Stimulated activated CD4-positive, alpha-beta T cell treated with anti-CD3 and anti-CD28 coated beads, Interleukin-4, amount 100 ng/mL, for 48 hours (primary cell): ENCODE data around the gene ERN2.
"Not testable (repeated sequence)": the region's sequence is repeated elsewhere in the genome, so short reads cannot be mapped to it uniquely, and the experiment has no call there.

Experiments
- DNase-seq, 2 donors: peaks; one replicate each; pipeline ENCODE4 v3.0.0-alpha.2; 2020; ENCODE audit warnings: low read depth in 2 of 2

Gene ERN2

GRCh38 chr16:23712976-23713375 lies at the start of gene ERN2:
Gene ERN2, minus strand, starts transcription at chr16:23713222. Its CDS starts 35 bp downstream, at chr16:23713187.
- no peak for DNase-seq

GRCh38 chr16:23757937-23758619 lies 45.1 kb upstream of the ERN2 start:
- DNase-seq = no peak

- no peak for DNase-seq
These were observed 44.1 kb upstream of the ERN2 start for GRCh38 chr16:23757116-23757515.

GRCh38 chr16:23755484-23755809 lies 42.4 kb upstream of the ERN2 start:
- DNase-seq = no peak

- no peak for DNase-seq
These were observed 41.8 kb upstream of the ERN2 start, which contains the start of gene CHP2 for GRCh38 chr16:23754594-23755483. Gene CHP2, plus strand, starts transcription at chr16:23755026. Its CDS starts 24 bp downstream, at chr16:23755050.

- DNase-seq = no peak
These were observed 41.0 kb upstream of the ERN2 start for GRCh38 chr16:23753908-23754593.

- DNase-seq = not testable (repeated sequence)
These were observed 38.0 kb upstream of the ERN2 start for GRCh38 chr16:23751053-23751452.

- DNase-seq = no peak
These were observed 35.6 kb upstream of the ERN2 start for GRCh38 chr16:23748630-23749029.

GRCh38 chr16:23745263-23745662 lies 32.2 kb upstream of the ERN2 start:
- DNase-seq = no peak

GRCh38 chr16:23742766-23743165 lies 29.7 kb upstream of the ERN2 start:
- DNase-seq = no peak

- no peak for DNase-seq
These were observed 28.8 kb upstream of the ERN2 start for GRCh38 chr16:23741675-23742303.

- DNase-seq = no peak
These were observed 26.5 kb upstream of the ERN2 start for GRCh38 chr16:23739516-23739915.

- DNase-seq = not testable (repeated sequence)
These were observed 24.5 kb upstream of the ERN2 start for GRCh38 chr16:23737423-23738028.

GRCh38 chr16:23734176-23734893 lies 21.3 kb upstream of the ERN2 start:
- no peak for DNase-seq

- DNase-seq = no peak
These were observed 16.7 kb upstream of the ERN2 start for GRCh38 chr16:23729503-23730424.

GRCh38 chr16:23728112-23728477 lies 15.1 kb upstream of the ERN2 start:
- no peak for DNase-seq

GRCh38 chr16:23726710-23727109 lies 13.7 kb upstream of the ERN2 start:
- no peak for DNase-seq

GRCh38 chr16:23724785-23725131 lies 11.7 kb upstream of the ERN2 start:
- DNase-seq = no peak

GRCh38 chr16:23724096-23724784 lies 11.2 kb upstream of the ERN2 start:
- DNase-seq = no peak
